GM15510 (cell line): ENCODE measurements around the gene ALOX5AP.

Experiments
- POLR2A ChIP-seq: IDR thresholded peaks from 3 replicates; pipeline ENCODE4 v1.6.1; 2011; ENCODE audit warnings: borderline replicate concordance; ENCODE audit not compliant: insufficient read length; ENCODE audit errors: extremely low read depth

Gene ALOX5AP

GRCh38 chr13:30726192-30726591 is 9.2 kb upstream of the ALOX5AP start:
- TF ChIP-seq POLR2A, result no peak

GRCh38 chr13:30727491-30728355 is 7.6 kb upstream of the ALOX5AP start:
- no peak for TF ChIP-seq POLR2A

- TF ChIP-seq POLR2A, result no peak
These were observed 5.5 kb upstream of the ALOX5AP start for GRCh38 chr13:30729801-30730200.

- no peak for TF ChIP-seq POLR2A
These were observed 4.8 kb upstream of the ALOX5AP start for GRCh38 chr13:30730526-30730925.

GRCh38 chr13:30731361-30732045 is 3.8 kb upstream of the ALOX5AP start:
- no peak for TF ChIP-seq POLR2A

- TF ChIP-seq POLR2A, result no peak
These were observed 3.3 kb upstream of the ALOX5AP start for GRCh38 chr13:30732046-30732390.

- TF ChIP-seq POLR2A, result no peak
These were observed 904 bp upstream of the ALOX5AP start for GRCh38 chr13:30734439-30734838.

GRCh38 chr13:30735872-30736175 is 481 bp downstream of the ALOX5AP start:
- TF ChIP-seq POLR2A, result no peak

GRCh38 chr13:30736461-30737320 is 1.3 kb downstream of the ALOX5AP start:
- no peak for TF ChIP-seq POLR2A

GRCh38 chr13:30737511-30738337 is 2.4 kb downstream of the ALOX5AP start:
- no peak for TF ChIP-seq POLR2A

GRCh38 chr13:30738526-30739236 is 3.3 kb downstream of the ALOX5AP start:
- no peak for TF ChIP-seq POLR2A

- TF ChIP-seq POLR2A, result no peak
These were observed 3.8 kb downstream of the ALOX5AP start for GRCh38 chr13:30739237-30739528.

- TF ChIP-seq POLR2A, result no peak
These were observed 4.7 kb downstream of the ALOX5AP start for GRCh38 chr13:30739761-30740642.
